ENCODE results near the gene KRTAP12-2. TPM values are rescaled to one million over a fixed set of nuclear protein-coding genes. Genes with fewer than 3 reads are reported as not detected.

KRTAP12-2 gene
- total RNA-seq, 1 donor from 2014 or later = not detected

- no peak for DNase-seq (ENCODE audit: low read depth)
- H3K4me3 ChIP-seq (ENCODE audit: low read depth, low read length) = no peak overlapping the region
- no peak for TF ChIP-seq CTCF (conservative IDR thresholded peaks at IDR 0.05; ENCODE audit: low read depth, low read length)
Measured at GRCh38 chr21:44616591-44616926, 50.2 kb downstream of the KRTAP12-2 start.

Other genes with a start within 250 kb of the KRTAP12-2 start
- 1.0 and 3.0 TPM in 2 replicates for gene LRRC3, start 211.4 kb downstream of the KRTAP12-2 start, total RNA-seq
- not detected in 2 replicates for gene KRTAP10-1, start 126.7 kb downstream of the KRTAP12-2 start, total RNA-seq
- not detected in 2 replicates for gene KRTAP10-2, start 115.4 kb downstream of the KRTAP12-2 start, total RNA-seq
- not detected in 2 replicates for gene KRTAP10-3, start 108.1 kb downstream of the KRTAP12-2 start, total RNA-seq
- not detected in 2 replicates for gene KRTAP10-4, start 93.2 kb downstream of the KRTAP12-2 start, total RNA-seq
- not detected in 2 replicates for gene KRTAP10-5, start 86.3 kb downstream of the KRTAP12-2 start, total RNA-seq
- not detected in 2 replicates for gene KRTAP10-6, start 74.4 kb downstream of the KRTAP12-2 start, total RNA-seq
- gene KRTAP10-7, start 66.3 kb downstream of the KRTAP12-2 start, total RNA-seq = not detected in 2 replicates
- not detected in 2 replicates for gene KRTAP10-8, start 54.8 kb downstream of the KRTAP12-2 start, total RNA-seq
- not detected in 2 replicates for gene KRTAP10-9, start 39.8 kb downstream of the KRTAP12-2 start, total RNA-seq
- not detected in 2 replicates for gene KRTAP10-10, start 29.6 kb downstream of the KRTAP12-2 start, total RNA-seq
- gene KRTAP10-11, start 20.5 kb downstream of the KRTAP12-2 start, total RNA-seq = not detected in 2 replicates
- not detected in 2 replicates for gene KRTAP12-4, start 12.3 kb downstream of the KRTAP12-2 start, total RNA-seq
- not detected in 2 replicates for gene KRTAP12-3, start 9.0 kb downstream of the KRTAP12-2 start, total RNA-seq
- gene KRTAP12-1, start 15.2 kb upstream of the KRTAP12-2 start, total RNA-seq = not detected in 2 replicates
- gene KRTAP10-12, start 30.2 kb upstream of the KRTAP12-2 start, total RNA-seq = not detected in 2 replicates
- gene TSPEAR, start 44.6 kb upstream of the KRTAP12-2 start, total RNA-seq = not detected in 2 replicates
- 29.6 and 47.2 TPM in 2 replicates for gene UBE2G2, start 134.9 kb upstream of the KRTAP12-2 start, total RNA-seq
- gene SUMO3, start 151.1 kb upstream of the KRTAP12-2 start, total RNA-seq = 58.7 and 86.0 TPM in 2 replicates
- 311 and 421 TPM in 2 replicates for gene PTTG1IP, start 206.8 kb upstream of the KRTAP12-2 start, total RNA-seq